ENCODE measurements around the gene TH.

TH gene

DNA sequence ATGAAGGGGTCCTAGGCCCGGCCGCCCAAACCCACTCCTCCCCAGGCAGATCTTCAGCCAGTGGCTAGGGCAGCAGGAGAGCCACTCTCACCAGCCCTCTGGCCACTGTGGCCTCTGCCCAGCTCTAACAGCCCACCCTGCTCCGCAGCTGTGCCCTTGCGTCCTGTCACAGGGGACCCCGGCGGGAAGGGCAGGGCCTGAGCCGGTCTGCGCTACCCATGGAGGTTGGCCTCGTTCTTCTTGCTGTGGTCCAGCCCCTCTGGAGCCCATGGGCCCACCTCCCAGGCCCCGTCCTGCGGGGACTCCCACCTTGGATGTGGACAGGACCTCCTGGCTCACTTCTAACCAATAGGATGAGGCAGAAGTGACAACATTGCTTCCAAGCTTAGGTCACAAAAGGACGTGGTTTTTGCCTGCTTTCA lies 38.3 kb upstream of the TH start:
- H3K4me3 ChIP-seq (ENCODE audit: low read depth, low read length), result no peak overlapping the region
- DNase-seq (ENCODE audit: low read depth), result no peak

GRCh38 chr11:2209370-2209801 lies 37.8 kb upstream of the TH start:
- H3K4me3 ChIP-seq (ENCODE audit: low read depth, low read length), result no peak overlapping the region
- no peak for DNase-seq (ENCODE audit: low read depth)

DNA sequence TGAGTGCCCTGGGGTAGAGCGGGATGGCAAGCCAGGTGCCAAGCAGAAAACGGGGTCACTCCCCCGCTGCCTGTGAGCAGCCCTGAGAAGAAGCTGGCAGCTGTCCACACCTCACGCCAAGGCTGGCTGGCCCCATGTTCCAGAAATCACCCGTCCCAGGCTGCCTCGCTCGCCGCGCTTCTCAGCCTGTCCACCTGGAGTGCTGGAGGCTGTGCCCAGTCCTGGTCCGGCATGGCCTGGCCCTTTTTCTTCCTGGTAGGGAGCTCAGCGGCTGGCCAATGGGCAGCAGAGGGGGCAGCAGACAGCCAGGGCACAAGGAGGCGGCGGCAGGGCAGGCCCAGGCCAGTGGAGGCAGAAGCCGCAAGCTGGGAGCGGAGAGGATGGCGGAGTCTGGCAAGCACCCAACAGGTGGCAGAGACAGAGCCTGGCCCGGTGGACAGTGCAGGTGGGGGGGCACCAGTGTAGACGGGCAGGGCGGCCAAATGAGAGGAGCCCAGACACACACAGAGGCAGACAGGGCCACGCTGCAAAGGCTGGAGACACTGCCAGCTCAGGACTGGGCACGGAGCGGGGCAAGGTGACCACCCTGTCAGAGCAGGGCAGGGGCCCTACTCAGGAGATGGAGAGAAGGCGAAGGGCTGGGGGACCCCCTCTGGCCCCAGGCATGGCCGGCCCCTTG lies 37.2 kb upstream of the TH start:
- no peak overlapping the region for H3K4me3 ChIP-seq (ENCODE audit: low read depth, low read length)
- DNase-seq (ENCODE audit: low read depth), result no peak

GRCh38 chr11:2207773-2208621 lies 36.4 kb upstream of the TH start:
- DNase-seq (ENCODE audit: low read depth), result no peak
- H3K4me3 ChIP-seq (ENCODE audit: low read depth, low read length), result no peak overlapping the region

GRCh38 chr11:2207212-2207611 lies 35.6 kb upstream of the TH start:
- DNase-seq (ENCODE audit: low read depth), result no peak
- H3K4me3 ChIP-seq (ENCODE audit: low read depth, low read length), result no peak overlapping the region

DNA sequence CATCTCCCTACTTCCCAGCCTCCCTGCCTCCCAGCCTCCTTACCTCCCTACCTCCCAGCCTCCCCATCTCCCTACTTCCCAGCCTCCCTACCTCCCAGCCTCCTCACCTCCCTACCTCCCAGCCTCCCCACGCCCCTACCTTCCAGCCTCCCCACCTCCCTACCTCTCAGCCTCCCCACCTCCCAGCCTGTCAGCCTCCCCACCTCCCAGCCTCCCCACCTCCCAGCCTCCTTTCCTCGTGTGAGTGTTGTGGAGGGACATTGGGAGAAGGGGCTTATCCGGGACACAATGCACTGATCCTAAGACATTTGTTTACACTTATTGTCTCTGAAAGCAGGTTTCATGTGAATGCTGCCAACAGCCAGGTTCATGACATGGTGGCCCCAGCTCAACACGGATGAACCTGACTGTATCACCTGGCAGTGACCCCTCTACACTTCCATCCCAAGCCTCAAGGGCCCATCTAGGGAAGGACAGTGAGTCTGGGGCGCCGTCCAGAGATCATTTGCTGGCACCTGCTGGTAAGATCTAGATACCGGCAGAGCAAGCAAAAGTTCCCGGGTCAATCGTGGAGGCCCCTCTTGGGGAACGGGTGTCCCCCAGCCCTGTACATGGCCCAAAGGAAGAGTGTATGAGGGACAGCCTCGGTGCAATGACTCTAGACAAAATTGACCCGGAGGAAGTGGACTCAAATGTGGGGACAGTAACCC lies 34.5 kb upstream of the TH start:
- DNase-seq (ENCODE audit: low read depth), result no peak
- no peak overlapping the region for H3K4me3 ChIP-seq (ENCODE audit: low read depth, low read length)

DNA sequence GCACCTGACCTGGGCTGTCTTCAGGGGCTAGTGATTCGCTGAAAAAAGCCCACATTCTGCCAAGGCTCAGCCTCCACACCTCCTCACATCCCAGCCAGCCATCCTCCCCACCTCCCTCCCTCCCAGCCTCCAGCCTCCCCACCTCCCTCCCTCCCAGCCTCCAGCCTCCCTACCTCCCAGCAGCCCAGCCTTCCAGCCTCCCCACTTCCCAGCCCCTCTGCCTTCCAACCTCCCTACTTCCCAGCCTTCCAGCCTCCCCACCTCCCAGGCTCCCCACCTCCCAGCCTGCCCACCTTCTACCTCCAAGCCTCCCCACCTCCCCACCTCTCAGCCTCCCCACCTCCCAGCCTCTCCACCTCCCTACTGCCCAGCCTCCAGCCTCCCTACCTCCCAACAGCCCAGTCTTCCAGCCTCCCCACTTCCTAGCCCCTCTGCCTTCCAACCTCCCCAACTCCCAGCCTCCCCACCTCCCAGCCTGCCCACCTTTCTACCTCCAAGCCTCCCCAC lies 33.7 kb upstream of the TH start:
- no peak overlapping the region for H3K4me3 ChIP-seq (ENCODE audit: low read depth, low read length)
- no peak for DNase-seq (ENCODE audit: low read depth)

DNA sequence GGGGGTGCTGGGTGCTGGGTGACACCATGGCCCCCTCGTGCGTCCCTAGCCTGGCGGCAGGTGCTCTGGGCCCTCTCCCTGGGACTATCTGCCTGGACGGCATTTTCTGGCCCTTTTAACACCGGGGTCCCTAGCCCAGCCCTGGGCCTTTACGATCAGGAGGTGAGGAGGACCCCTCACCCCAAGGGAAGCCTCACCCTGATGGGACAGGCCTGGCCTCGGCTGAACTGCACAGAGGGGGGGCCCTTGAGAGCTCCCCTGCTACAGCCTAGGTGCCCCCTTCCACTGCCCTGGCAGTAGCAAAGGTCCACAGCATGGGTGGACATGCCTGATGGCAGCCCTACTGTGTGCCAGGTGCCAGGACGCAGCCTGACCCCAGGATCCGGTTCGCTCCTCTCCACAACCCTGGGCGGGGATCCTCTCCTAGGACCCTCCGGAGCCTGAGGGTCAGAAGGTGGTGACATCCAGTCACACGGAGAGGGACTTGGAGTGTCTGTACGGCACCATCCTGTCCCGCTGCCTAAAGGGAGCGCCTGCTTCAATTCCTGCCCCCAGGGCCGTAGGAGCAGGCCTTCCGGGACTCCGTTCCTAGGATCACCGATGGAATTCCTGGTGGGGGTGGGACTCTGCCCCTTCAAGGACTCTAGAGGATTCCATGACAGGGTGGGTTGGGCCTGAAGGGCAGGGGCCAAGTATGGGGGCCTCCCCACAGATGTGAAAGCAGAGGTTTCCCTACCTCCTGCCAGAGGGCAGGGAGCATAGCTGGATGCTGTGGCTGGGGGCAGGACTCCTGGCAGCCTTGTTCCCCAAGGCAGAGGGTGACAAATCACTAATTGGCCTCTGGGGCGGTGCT lies 33.0 kb upstream of the TH start:
- no peak overlapping the region for H3K4me3 ChIP-seq (ENCODE audit: low read depth, low read length)
- no peak for DNase-seq (ENCODE audit: low read depth)

- no peak overlapping the region for H3K4me3 ChIP-seq (ENCODE audit: low read depth, low read length)
- DNase-seq (ENCODE audit: low read depth), result no peak
Measured at GRCh38 chr11:2203440-2204259, 32.0 kb upstream of the TH start.

DNA sequence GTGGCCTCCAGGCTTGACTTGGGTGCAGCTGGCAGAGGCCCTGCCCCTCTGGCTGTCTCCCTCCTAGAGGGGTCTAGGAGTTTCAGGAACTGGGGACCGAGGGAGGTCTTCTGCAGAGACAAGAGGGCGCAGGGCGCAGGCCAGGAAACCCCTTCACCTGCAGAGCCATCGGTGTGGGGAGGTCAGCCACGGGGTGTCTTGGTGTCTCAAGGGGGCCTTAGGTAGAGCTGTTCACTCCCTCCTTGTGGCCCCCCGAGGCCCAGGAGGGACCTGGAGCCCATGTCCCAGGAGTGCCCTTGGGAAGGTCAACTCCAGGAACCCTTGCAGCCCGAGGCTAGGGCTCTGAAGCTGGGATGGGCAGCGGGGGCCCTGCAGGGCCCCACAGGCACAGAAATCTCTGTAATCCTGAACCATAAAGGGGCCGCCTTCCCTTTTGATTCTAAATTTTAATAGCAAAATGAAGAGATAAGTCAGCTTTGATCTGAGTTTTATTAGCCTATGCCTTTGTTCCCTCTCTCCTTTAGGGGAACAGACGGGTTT lies 31.4 kb upstream of the TH start:
- H3K4me3 ChIP-seq (ENCODE audit: low read depth, low read length), result no peak overlapping the region
- DNase-seq (ENCODE audit: low read depth), result no peak

DNA sequence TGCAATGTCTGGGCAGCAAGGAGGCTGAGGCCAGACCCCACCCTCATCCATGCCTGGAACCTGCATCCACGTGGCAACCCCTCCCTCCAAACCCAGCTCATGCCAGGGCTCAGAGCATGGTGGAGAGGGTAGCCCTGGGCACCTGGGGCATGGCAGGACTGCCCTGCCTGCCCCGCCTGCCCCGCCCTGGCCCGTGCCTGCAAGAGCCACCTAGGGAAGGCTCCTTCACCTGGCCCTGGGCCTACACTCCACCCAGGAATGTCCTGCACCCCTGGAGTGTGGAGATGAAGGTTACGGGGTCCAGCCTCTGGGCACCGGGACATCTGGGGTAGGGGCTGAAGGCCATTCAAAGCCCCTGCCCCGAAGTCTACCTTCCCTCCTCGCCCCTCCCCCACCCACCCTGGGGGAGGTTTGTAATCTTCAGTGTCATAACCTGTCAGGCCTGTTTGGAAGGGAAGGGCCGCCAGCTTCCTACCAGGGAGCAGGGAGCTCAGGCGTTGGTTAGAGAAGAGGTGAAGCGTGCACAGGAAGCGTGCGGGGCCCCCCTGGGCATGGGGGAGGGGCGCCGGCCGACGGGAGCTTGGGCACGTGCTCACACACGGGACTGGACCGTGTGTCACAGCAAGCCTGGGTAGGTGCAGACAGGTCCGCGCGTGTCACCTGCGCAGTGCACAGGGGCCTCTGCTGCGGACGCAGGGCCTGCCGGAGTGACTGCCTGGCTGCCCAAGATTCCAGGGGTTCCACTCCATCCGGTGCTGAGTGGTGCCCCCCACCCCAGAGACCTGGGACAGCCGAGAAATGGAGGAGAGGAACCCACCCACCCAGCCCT lies 30.7 kb upstream of the TH start:
- no peak overlapping the region for H3K4me3 ChIP-seq (ENCODE audit: low read depth, low read length)
- DNase-seq (ENCODE audit: low read depth), result no peak

GRCh38 chr11:2201542-2201941 lies 29.9 kb upstream of the TH start:
- DNase-seq (ENCODE audit: low read depth), result no peak

DNA sequence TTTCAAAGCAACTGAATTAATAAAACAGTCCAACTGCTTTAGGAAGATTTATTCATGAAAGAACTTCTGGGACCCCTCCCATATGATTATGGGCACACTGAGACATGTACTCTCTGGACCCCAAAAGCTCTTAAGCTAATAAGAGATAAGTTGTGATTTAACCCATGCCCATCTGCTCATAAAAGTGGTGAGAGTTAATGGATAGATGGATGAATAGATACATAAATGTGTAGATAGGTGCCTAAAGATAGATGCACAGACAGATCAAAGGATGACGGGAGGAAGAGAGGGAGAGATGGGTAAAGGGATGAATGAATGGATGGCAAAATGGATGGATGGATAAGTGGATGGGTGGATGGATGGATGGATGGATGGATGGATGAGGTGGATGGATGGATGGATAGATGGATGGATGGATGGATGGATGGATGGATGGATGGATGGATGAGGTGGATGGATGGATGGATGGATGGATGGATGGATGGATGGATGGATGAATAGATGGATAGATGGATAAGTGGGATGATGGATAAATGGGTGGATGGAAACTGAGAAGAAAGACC lies 29.4 kb upstream of the TH start:
- no peak for DNase-seq (ENCODE audit: low read depth)

More at GRCh38 chr11:2201542-2201941, 29.9 kb upstream of the TH start:
- H3K4me3 ChIP-seq (ENCODE audit: low read depth, low read length), result no peak overlapping the region

GRCh38 chr11:2200536-2200935 lies 28.9 kb upstream of the TH start:
- no peak for DNase-seq (ENCODE audit: low read depth)
- H3K4me3 ChIP-seq (ENCODE audit: low read depth, low read length), result no peak overlapping the region

More for the DNA sequence above, 29.4 kb upstream of the TH start:
- H3K4me3 ChIP-seq (ENCODE audit: low read depth, low read length), result no peak overlapping the region

DNA sequence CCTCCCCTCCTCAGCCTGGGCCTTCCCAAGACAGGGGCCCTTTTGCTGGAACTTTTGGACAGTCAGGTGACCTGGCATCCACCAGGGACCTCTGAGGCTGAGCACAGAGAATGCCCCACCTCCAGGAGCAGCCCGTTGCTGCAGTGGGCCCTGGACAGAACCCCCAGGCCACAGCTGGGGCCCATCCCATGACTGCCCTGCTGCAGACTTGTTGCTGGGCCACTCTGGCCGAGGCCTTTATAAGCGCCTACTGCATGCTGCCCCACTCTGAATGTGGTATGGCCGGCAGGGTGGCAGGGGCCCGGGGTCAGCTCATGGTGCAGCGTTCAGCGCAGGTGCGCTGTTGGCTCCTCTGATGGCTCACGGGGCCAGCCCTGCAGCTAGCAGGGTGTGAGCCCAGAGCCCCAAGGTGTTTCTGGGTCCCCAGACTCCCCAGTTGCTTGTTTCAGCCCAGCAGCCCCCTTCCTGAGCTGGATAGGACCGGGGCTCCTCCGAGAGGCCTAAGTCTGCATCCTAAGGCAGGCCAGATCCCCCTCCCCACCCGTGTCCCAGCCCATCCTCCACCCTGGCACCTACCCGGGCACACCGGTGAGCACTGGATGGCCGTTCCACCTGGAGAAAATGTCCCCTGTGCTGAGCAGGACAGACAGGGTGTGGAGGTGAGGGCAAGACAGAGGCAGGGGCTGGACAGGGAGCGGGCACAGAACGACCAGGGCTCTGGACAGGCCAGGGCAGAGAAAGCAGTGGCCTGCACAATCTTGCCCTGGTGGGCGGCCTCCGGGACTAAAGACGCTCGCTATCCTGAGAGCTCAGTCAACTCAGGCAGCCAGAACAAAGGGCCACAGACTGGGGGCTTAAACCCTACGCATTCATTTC lies 28.1 kb upstream of the TH start:
- H3K4me3 ChIP-seq (ENCODE audit: low read depth, low read length), result no peak overlapping the region
- DNase-seq (ENCODE audit: low read depth), result no peak
